ENCODE measurements around the gene PIKFYVE. TPM values are rescaled to one million over a fixed set of nuclear protein-coding genes. Genes with fewer than 3 reads are reported as not detected.
"Not testable (repeated sequence)": the region's sequence is repeated elsewhere in the genome, so short reads cannot be mapped to it uniquely, and the experiment has no call there.

Gene PIKFYVE
- total RNA-seq, 1 donor from 2014 or later = 38.8 TPM

- H3K4me3 Mint-ChIP-seq (ENCODE audit: unreplicated experiment) = peak within 1 kb of the TSS; percentile 100
- peaks cover 14% of the 10 kb centered on the region for H3K4me1 Mint-ChIP-seq (ENCODE audit: unreplicated experiment)
- TF ChIP-seq CTCF (IDR thresholded peaks at IDR 0.05) = peak; percentile 63
- H3K9me3 Mint-ChIP-seq (ENCODE audit: unreplicated experiment) = no peaks in the 10 kb centered on the region
- peak; percentile 99 for DNase-seq (ENCODE audit: extremely low spot score, unreplicated experiment)
- no peaks in the 10 kb centered on the region for H3K27me3 Mint-ChIP-seq (ENCODE audit: unreplicated experiment)
- H3K27ac Mint-ChIP-seq (ENCODE audit: unreplicated experiment) = peak within 1 kb of the TSS; percentile 92
- peaks cover 13% of the 10 kb centered on the region for H3K36me3 Mint-ChIP-seq (ENCODE audit: unreplicated experiment)
These were observed 11.0 kb upstream of the PIKFYVE start, which contains the start of gene IDH1 for GRCh38 chr2:208254871-208255556. IDH1 (minus strand) TSS chr2:208255071; CDS start chr2:208251551, 3,520 bp downstream.

DNA sequence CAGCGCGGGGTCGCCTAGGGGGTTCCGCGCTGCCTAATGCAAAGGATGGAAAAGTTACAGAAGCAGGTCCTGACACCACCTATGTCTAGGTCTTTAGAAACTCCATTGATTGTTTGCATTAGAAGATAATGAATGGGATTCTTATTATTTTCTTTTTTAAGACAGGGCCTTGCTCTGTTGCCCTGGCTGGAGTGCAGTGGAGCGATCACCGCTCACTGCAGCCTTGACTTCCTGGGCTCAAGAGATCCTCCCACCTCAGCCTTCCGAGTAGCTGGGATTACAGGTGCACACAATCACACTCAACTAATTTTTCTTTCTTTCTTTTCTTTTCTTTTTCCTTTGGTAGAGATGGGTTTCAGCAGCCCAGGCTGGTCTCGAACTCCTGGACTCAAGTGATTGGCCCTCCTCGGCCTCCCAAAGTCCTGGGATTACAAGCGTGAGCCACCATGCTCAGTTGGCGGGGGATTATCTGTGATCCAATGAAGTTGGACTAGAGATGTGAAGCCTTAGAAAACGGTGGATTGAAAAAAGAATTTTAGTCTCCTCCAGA is 10.4 kb upstream of the PIKFYVE start:
- peaks cover 14% of the 10 kb centered on the region for H3K4me1 Mint-ChIP-seq (ENCODE audit: unreplicated experiment)
- no peak for DNase-seq (ENCODE audit: extremely low spot score, unreplicated experiment)
- peak overlapping the region; percentile 100 for H3K4me3 Mint-ChIP-seq (ENCODE audit: unreplicated experiment)
- no peaks in the 10 kb centered on the region for H3K27me3 Mint-ChIP-seq (ENCODE audit: unreplicated experiment)
- H3K36me3 Mint-ChIP-seq (ENCODE audit: unreplicated experiment) = peaks cover 8% of the 10 kb centered on the region
- no peaks in the 10 kb centered on the region for H3K9me3 Mint-ChIP-seq (ENCODE audit: unreplicated experiment)
- peak; percentile 17 for TF ChIP-seq CTCF (IDR thresholded peaks at IDR 0.05)
- peak overlapping the region; percentile 92 for H3K27ac Mint-ChIP-seq (ENCODE audit: unreplicated experiment)

- Mint-ChIP-seq H3K9me3 (ENCODE audit: unreplicated experiment) (no peaks in the 10 kb centered on the region), H3K36me3 (ENCODE audit: unreplicated experiment) (peaks cover 6% of the 10 kb centered on the region), H3K4me3 (ENCODE audit: unreplicated experiment) (peak overlapping the region; percentile 100), H3K4me1 (ENCODE audit: unreplicated experiment) (peaks cover 14% of the 10 kb centered on the region), H3K27me3 (ENCODE audit: unreplicated experiment) (no peaks in the 10 kb centered on the region), H3K27ac (ENCODE audit: unreplicated experiment) (no peak overlapping the region)
- no peak for TF ChIP-seq CTCF (IDR thresholded peaks at IDR 0.05)
- DNase-seq (ENCODE audit: extremely low spot score, unreplicated experiment) = no peak
These were observed 9.8 kb upstream of the PIKFYVE start for GRCh38 chr2:208256192-208256782.

DNA sequence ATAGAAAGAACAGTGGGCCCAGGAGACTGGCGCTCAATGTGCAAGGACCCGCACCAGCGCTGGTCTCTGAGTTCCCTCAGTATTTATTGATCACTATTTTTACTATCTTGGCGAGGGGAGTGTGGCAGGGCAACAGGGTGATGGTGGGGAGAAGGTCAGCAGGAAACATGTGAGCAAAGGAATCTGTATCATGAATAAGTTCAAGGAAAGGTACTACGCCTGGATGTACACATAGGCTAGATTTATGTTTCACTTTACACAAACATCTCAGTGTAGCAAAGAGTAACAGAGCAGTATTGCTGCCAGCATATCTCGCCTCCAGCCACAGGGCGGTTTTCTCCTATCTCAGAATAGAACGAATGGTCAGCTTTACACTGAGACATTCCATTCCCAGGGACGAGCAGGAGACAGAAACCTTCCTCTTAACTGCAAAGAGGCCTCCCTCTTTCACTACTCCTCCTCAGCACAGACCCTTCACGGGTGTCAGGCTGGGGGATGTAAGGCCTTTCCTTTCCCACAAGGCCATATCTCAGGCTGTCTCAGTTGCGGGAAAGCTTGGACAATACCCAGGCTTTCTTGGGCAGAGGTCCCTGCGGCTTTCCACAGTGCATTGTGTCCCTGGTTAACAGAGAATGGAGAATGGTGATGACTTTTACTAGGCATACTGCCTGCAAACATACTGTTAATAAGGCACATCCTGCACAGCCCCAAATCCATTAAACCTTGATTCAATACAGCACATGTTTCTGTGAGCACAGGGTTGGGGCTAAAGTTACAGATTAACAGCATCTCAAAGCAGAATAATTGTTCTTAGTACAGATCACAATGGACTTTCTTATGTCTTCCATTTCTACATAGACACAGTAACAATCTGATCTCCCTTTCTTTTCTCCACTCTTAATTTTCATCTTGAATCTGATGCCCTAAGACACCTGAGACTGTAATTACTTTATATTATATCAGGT is 8.9 kb upstream of the PIKFYVE start:
- DNase-seq (ENCODE audit: extremely low spot score, unreplicated experiment); H3K27me3 Mint-ChIP-seq (ENCODE audit: unreplicated experiment); H3K36me3 Mint-ChIP-seq (ENCODE audit: unreplicated experiment); H3K4me3 Mint-ChIP-seq (ENCODE audit: unreplicated experiment); H3K27ac Mint-ChIP-seq (ENCODE audit: unreplicated experiment); H3K9me3 Mint-ChIP-seq (ENCODE audit: unreplicated experiment): not testable (repeated sequence)
- peaks cover 14% of the 10 kb centered on the region for H3K4me1 Mint-ChIP-seq (ENCODE audit: unreplicated experiment)

DNA sequence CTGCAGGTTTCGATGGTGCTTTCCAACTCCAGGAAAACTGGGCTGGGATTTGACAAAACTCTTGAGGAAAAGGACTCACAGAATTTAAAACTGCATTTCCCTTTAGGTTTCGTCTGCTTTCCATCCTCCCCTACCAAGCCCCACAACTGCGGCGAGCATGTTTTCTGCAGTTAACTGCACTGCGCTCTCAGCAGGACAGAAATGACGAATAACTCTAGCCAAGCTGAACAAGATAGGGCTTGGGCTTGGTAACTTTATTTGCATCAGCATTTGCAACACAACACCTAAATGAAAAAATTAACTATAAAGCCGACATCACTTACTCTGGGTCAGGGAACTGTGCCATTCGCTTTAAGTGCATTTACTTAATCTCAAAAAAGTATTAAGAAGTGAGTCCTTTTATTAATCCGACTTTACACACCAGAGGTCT is 669 bp upstream of the PIKFYVE start:
- Mint-ChIP-seq H3K36me3 (ENCODE audit: unreplicated experiment) (peaks cover 1% of the 10 kb centered on the region), H3K4me3 (ENCODE audit: unreplicated experiment) (peak overlapping the region; percentile 89), H3K4me1 (ENCODE audit: unreplicated experiment) (peaks cover 36% of the 10 kb centered on the region), H3K27ac (ENCODE audit: unreplicated experiment) (peak overlapping the region; percentile 91), H3K27me3 (ENCODE audit: unreplicated experiment) (no peaks in the 10 kb centered on the region), H3K9me3 (ENCODE audit: unreplicated experiment) (peaks cover 6% of the 10 kb centered on the region)
- no peak for DNase-seq (ENCODE audit: extremely low spot score, unreplicated experiment)
- TF ChIP-seq CTCF (IDR thresholded peaks at IDR 0.05) = no peak

All from osteocyte (in vitro differentiated cells).